ENCODE data around the gene CEMP1. TPM values are rescaled to one million over a fixed set of nuclear protein-coding genes. Genes with fewer than 3 reads are reported as not detected.

Gene CEMP1
- total and polyA plus RNA-seq, 11 donors = 0.04 to 0.27 (median 0.18) TPM; not detected in 8

DNA sequence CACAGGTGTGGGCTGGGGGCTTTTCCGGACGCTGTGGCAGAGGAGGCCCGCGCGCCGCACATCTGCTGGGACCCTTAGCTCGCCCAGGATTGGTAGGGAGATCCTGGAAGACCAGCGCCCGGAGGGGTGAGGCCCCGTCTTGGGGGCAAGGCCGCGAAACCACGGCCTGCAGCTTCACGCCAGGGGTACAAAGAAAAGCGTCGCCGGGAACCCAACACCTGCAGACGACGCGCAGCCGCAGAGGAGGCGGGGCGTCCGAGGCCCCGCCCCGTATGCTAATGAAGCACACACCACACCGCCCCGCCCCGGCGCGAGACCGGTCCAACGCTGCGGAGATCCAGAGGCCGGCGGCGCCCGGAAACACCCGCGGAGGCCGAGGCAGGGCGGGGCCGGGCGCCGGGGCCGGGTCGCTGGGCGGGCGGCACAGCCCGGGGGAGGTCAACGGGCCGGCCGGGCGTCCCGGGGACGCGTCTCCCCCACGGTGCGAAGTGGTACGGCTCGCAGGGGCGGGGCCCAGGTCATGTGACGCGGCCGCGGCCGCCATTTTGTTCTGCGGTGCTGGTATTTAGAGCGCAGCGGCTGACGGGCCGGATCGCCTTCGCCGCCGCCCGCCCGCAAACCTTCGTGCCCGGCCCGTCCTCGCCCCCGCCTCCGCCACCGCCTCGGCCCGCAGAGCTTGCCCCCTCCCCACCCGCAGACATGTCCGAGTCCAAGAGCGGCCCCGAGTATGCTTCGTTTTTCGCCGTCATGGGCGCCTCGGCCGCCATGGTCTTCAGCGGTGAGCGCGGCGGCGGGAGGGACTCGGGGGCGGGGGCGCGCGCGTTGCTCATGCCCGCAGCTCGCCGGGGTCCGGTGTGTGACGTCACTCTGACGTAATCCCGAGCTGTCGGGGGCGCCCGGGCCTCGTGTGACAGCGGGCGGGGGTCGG lies 17.5 kb downstream of the CEMP1 start, which contains the start of gene ATP6V0C:
ATP6V0C (plus strand) TSS at position 548 of the 928 bp plus-strand sequence; CDS start at position 700, 152 bp downstream.
- TF ChIP-seq CTCF (IDR thresholded peaks at IDR 0.05) = no peak
- TF ChIP-seq POLR2A (IDR thresholded peaks at IDR 0.05) = peak; percentile 10 to 90
- 1 to 6% (median 3%) methylated on average over 22 to 122 of the region's 122 CpGs for WGBS, 4 donors
- Histone ChIP-seq H3K4me1 (peaks cover 11 to 80% (median 44%) of the 10 kb centered on the region in 12 donors), H3K9me3 (no peaks in the 10 kb centered on the region), H3K4me3 (peak within 1 kb of the TSS; percentile 87 to 100 (median 96)), H3K27ac (peak within 1 kb of the TSS; percentile 93 to 99 (median 95)), H3K36me3 (peaks cover 0 to 5% (median 0%) of the 10 kb centered on the region in 9 donors), H3K27me3 (no peaks in the 10 kb centered on the region)
- DNase-seq = peak; percentile 91 to 96 (median 92)
- ATAC-seq = peak; percentile 71 to 90 (median 88)
- intact Hi-C loops (cut with DNase I) = loop anchor here in 2 of 10 donors (1.0 to 10.0 kb wide), 2 partner anchors 24 to 249 kb away; partner anchors contain the start of gene RNPS1 (in 1 of the 2)

DNA sequence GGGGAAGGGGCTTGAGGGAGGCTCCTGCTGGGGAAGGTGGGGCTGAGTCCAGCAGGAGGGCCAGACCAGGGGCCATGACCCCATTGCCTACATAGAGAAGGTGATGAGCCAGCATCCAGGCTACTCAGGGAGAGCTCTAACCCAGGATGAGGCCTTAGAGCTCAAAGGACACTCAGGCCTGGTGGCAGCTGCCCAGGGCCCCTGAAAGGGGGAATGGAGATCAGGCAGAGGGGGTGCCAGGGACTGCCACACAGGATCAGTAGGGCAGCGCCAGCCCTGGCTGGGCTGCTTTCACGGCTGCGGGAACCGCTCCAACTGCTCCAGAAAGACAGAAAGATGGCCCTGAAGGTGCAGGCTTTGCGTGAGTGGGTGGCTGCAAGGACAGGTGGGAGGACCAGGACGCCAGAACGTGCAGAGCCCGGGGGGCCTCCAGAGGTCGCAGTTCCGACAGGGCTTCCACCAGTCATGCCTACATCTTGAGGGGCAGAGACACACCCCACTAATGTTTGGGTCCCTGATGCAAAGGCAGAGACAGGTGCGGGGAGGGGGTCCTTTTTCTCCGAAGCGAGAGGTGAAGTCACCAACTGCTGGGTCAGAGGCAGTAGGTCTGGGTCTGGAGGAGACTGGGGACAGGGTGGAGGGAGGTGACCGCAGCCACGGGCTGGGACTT lies 18.3 kb downstream of the CEMP1 start:
- Histone ChIP-seq H3K9me3 (no peaks in the 10 kb centered on the region), H3K27me3 (no peaks in the 10 kb centered on the region), H3K4me1 (peaks cover 9 to 80% (median 36%) of the 10 kb centered on the region in 12 donors), H3K36me3 (peaks cover 0 to 5% (median 0%) of the 10 kb centered on the region in 9 donors), H3K4me3 (peak overlapping the region; percentile 87 to 100 (median 96)), H3K27ac (peak overlapping the region in 11 of 12 donors; percentile 93 to 99 (median 95))
- 42 to 60% (median 49%) methylated on average over 5 to 15 of the region's 15 CpGs for whole genome bisulfite sequencing, 4 donors
- ATAC-seq (peak in 2 of 4 donors; percentile 0 to 2), DNase-seq (peak in 2 of 5 donors; percentile 10 to 62)
- intact Hi-C loops (cut with DNase I) = loop anchor here in 1 of 10 donors (10.0 kb wide), 1 partner anchor 248 kb away; the partner anchor contains the start of gene RNPS1
- TF ChIP-seq CTCF (IDR thresholded peaks at IDR 0.05) = peak in 1 of 12 donors; percentile 6
- no peak for TF ChIP-seq POLR2A (IDR thresholded peaks at IDR 0.05)

DNA sequence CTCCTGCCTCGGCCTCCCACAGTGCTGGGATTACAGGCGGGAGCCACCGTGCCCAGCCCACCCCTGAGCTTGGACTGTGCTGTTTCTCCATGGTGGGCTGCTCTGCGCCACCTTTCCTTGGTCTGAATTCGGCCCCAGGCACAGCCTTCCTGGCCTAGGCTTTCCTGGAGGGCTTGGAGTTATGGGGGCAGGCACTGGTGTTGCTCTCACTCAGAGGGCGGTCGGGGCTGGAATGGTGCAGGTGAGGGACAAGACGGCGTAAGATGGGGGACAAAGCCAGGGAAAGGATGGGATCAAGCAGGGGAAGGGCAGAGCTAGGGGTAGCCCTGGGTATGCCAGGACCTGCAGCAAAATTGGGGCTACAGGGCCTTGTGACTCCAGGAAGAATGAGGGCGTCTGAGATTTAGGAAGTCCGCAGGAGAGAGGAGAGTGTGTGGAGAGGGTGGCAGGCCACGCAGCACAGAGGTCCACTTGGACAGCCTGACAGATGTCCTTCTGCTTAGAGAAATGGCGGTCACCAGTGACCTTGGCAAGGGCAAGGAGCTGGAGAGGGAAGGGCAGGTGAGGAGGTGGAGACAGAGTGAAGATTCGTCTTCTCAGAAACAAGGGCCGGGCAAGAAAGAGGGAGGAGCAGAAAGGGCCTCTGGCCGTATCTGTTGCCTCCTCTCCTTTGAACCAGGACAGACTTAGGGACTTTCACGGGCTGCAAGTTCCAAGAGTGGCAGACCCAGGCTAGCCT lies 19.0 kb downstream of the CEMP1 start:
- Histone ChIP-seq H3K36me3 (peaks cover 0 to 5% (median 0%) of the 10 kb centered on the region in 9 donors), H3K9me3 (no peaks in the 10 kb centered on the region), H3K4me3 (no peak overlapping the region), H3K4me1 (peaks cover 9 to 80% (median 32%) of the 10 kb centered on the region in 12 donors), H3K27me3 (no peaks in the 10 kb centered on the region), H3K27ac (peak overlapping the region in 1 of 12 donors; percentile 99)
- TF ChIP-seq POLR2A (IDR thresholded peaks at IDR 0.05) = no peak
- no peak for TF ChIP-seq CTCF (IDR thresholded peaks at IDR 0.05)
- ATAC-seq = no peak
- 90 to 93% (median 92%) methylated on average over 17 of the region's 17 CpGs for WGBS, 4 donors
- DNase-seq = peak in 1 of 5 donors; percentile 53
- intact Hi-C loops (cut with DNase I) = loop anchor here in 1 of 10 donors (10.0 kb wide), 1 partner anchor 247 kb away; the partner anchor contains the start of gene RNPS1
